GM21528 (cell line): ENCODE results near the gene ACER3.
A peak's percentile ranks its signal among the peaks of the same experiment; 100 is the strongest.
"Not testable (repeated sequence)": the region's sequence is repeated elsewhere in the genome, so short reads cannot be mapped to it uniquely, and the experiment has no call there.

Experiments used
- ATAC-seq: cut with Tn5 transposase; IDR thresholded peaks from one replicate; pipeline ENCODE4 v1.9.1; 2021; ENCODE audit warnings: mild to moderate bottlenecking, moderate library complexity; ENCODE audit not compliant: unreplicated experiment, low FRiP score

ACER3 gene

GRCh38 chr11:76860539-76861475, at the start of gene ACER3:
Gene ACER3, plus strand, starts transcription at chr11:76860918. Its CDS starts 59 bp downstream, at chr11:76860977.
- peak; percentile 94 for ATAC-seq

GRCh38 chr11:76811259-76811658, 49.5 kb upstream of the ACER3 start:
- no peak for ATAC-seq

GRCh38 chr11:76814414-76814813, 46.3 kb upstream of the ACER3 start:
- no peak for ATAC-seq

- not testable (repeated sequence) for ATAC-seq
Measured at GRCh38 chr11:76815678-76816077, 45.0 kb upstream of the ACER3 start.

GRCh38 chr11:76820184-76820566, 40.5 kb upstream of the ACER3 start:
- ATAC-seq, result no peak

GRCh38 chr11:76821396-76821795, 39.3 kb upstream of the ACER3 start:
- ATAC-seq, result not testable (repeated sequence)

- no peak for ATAC-seq
Measured at GRCh38 chr11:76822406-76822805, 38.3 kb upstream of the ACER3 start.

- ATAC-seq, result no peak
Measured at GRCh38 chr11:76823481-76824028, 37.2 kb upstream of the ACER3 start.

- no peak for ATAC-seq
Measured at GRCh38 chr11:76824083-76824939, 36.4 kb upstream of the ACER3 start.

- ATAC-seq, result no peak
Measured at GRCh38 chr11:76824980-76825725, 35.6 kb upstream of the ACER3 start.

- ATAC-seq, result no peak
Measured at GRCh38 chr11:76825726-76826396, 34.9 kb upstream of the ACER3 start.

GRCh38 chr11:76826508-76826907, 34.2 kb upstream of the ACER3 start:
- ATAC-seq, result not testable (repeated sequence)

GRCh38 chr11:76827005-76827404, 33.7 kb upstream of the ACER3 start:
- not testable (repeated sequence) for ATAC-seq

- no peak for ATAC-seq
Measured at GRCh38 chr11:76830639-76831327, 29.9 kb upstream of the ACER3 start.

- ATAC-seq, result no peak
Measured at GRCh38 chr11:76831686-76832310, 28.9 kb upstream of the ACER3 start.

GRCh38 chr11:76832361-76832760, 28.4 kb upstream of the ACER3 start:
- ATAC-seq, result no peak

GRCh38 chr11:76834151-76834550, 26.6 kb upstream of the ACER3 start:
- ATAC-seq, result no peak

GRCh38 chr11:76835036-76835435, 25.7 kb upstream of the ACER3 start:
- ATAC-seq, result no peak
